GM19468 (cell line): ENCODE data around the gene GALNT17.

Source experiments
- ATAC-seq: cut with Tn5 transposase; IDR thresholded peaks from one replicate; pipeline ENCODE4 v1.9.1; 2021; ENCODE audit warnings: mild to moderate bottlenecking, moderate library complexity, moderate number of reproducible peaks; ENCODE audit not compliant: unreplicated experiment; ENCODE audit errors: extremely low read depth

The GALNT17 gene

GRCh38 chr7:71364551-71364950 lies 232.6 kb downstream of the GALNT17 start:
- no peak for ATAC-seq

- no peak for ATAC-seq
Measured at GRCh38 chr7:71372991-71373390, 241.0 kb downstream of the GALNT17 start.

- no peak for ATAC-seq
Measured at GRCh38 chr7:71377062-71377461, 245.1 kb downstream of the GALNT17 start.

- no peak for ATAC-seq
Measured at GRCh38 chr7:71377469-71377868, 245.5 kb downstream of the GALNT17 start.

GRCh38 chr7:71384094-71384493 lies 252.2 kb downstream of the GALNT17 start:
- no peak for ATAC-seq

- no peak for ATAC-seq
Measured at GRCh38 chr7:71385330-71385729, 253.4 kb downstream of the GALNT17 start.

- no peak for ATAC-seq
Measured at GRCh38 chr7:71386152-71386785, 254.3 kb downstream of the GALNT17 start.

- ATAC-seq = no peak
Measured at GRCh38 chr7:71388181-71388580, 256.2 kb downstream of the GALNT17 start.

- ATAC-seq = no peak
Measured at GRCh38 chr7:71389976-71390375, 258.0 kb downstream of the GALNT17 start.

- ATAC-seq = no peak
Measured at GRCh38 chr7:71393661-71394060, 261.7 kb downstream of the GALNT17 start.

- no peak for ATAC-seq
Measured at GRCh38 chr7:71402684-71403083, 270.7 kb downstream of the GALNT17 start.

- no peak for ATAC-seq
Measured at GRCh38 chr7:71403202-71403946, 271.4 kb downstream of the GALNT17 start.

GRCh38 chr7:71404726-71405345 lies 272.9 kb downstream of the GALNT17 start:
- no peak for ATAC-seq

- ATAC-seq = no peak
Measured at GRCh38 chr7:71408271-71408670, 276.3 kb downstream of the GALNT17 start.

- no peak for ATAC-seq
Measured at GRCh38 chr7:71409550-71410157, 277.7 kb downstream of the GALNT17 start.

- no peak for ATAC-seq
Measured at GRCh38 chr7:71411475-71411874, 279.5 kb downstream of the GALNT17 start.

- ATAC-seq = no peak
Measured at GRCh38 chr7:71414490-71414889, 282.5 kb downstream of the GALNT17 start.

GRCh38 chr7:71419546-71420337 lies 287.8 kb downstream of the GALNT17 start:
- ATAC-seq = no peak

- no peak for ATAC-seq
Measured at GRCh38 chr7:71422104-71422503, 290.2 kb downstream of the GALNT17 start.
